HuH-7 (cell line): ENCODE data around the gene IL21R.
"Not testable (repeated sequence)": the region's sequence is repeated elsewhere in the genome, so short reads cannot be mapped to it uniquely, and the experiment has no call there.

Source experiments
- DNase-seq: peaks from one replicate; pipeline ENCODE4 v3.0.0; 2011; ENCODE audit warnings: low spot score

IL21R gene

DNA sequence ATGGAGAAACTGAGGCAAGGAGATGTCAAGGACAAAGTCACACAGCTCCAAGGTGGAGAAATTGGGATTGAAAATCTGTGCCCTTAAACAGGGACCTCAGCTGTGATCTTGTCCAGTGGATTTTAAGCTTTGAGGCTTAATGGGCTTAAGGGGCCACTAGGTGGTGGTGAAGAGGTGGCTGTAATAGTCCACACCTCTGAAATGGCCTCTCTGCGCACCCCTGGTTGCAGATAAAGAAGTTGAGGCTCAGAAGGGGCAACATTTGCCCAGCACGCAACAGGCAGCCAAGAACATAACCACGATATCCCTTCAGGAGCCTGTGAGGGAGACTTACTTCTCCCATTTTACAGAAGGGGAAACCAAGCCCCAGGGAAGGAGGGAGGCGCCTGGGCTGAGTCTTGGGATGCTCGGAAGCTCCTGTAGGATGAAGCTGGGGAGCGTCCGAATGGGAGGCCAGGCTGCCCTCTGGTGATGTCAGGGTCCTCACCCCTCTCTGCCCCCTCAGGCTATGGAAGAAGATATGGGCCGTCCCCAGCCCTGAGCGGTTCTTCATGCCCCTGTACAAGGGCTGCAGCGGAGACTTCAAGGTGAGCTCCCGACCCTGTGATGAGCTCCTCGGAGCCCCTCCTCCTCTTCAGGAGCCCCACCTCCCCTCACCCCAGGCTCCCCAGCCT is 43.7 kb downstream of the IL21R start:
- no peak for DNase-seq

DNA sequence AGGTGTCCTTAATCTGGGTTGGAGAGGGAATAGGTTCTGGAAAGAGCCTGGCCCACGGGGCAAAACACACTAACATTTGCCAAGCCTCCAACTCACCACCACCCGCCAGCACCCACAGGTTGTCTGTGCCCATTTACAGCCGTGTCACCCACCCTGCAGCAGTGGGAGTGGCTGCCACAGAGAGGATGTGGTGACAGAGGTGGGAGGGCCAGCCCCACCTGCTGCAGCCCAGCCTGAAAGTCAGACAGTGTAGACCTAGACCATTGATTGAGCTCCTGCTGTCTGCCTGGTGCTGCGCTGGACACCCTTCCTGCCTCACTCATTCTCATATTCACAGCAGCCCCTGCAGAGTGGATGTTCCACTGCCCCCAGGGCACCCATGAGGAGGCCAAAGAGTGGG is 44.7 kb downstream of the IL21R start:
- DNase-seq = no peak

GRCh38 chr16:27447301-27447700 is 45.3 kb downstream of the IL21R start:
- no peak for DNase-seq

- no peak for DNase-seq
Measured at GRCh38 chr16:27448532-27449433, 46.8 kb downstream of the IL21R start.

DNA sequence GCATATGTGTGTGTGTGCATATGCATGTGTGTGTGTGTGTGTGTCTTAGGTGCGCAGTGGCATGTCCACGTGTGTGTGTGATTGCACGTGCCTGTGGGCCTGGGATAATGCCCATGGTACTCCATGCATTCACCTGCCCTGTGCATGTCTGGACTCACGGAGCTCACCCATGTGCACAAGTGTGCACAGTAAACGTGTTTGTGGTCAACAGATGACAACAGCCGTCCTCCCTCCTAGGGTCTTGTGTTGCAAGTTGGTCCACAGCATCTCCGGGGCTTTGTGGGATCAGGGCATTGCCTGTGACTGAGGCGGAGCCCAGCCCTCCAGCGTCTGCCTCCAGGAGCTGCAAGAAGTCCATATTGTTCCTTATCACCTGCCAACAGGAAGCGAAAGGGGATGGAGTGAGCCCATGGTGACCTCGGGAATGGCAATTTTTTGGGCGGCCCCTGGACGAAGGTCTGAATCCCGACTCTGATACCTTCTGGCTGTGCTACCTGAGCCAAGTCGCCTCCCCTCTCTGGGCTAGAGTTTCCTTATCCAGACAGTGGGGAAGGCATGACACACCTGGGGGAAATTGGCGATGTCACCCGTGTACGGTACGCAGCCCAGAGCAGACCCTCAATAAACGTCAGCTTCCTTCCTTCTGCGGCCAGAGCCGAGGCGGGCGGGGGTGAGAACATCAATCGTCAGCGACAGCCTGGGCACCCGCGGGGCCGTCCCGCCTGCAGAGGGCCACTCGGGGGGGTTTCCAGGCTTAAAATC is 47.6 kb downstream of the IL21R start:
- DNase-seq = no peak

DNA sequence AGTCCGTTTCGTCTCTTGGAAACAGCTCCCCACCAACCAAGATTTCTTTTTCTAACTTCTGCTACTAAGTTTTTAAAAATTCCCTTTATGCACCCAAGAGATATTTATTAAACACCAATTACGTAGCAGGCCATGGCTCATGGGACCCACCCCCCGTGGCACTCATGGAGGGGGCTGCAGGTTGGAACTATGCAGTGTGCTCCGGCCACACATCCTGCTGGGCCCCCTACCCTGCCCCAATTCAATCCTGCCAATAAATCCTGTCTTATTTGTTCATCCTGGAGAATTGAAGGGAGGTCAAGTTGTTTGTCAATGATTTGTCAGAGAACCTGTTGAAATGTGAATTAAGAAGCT is 48.2 kb downstream of the IL21R start:
- DNase-seq = no peak

DNA sequence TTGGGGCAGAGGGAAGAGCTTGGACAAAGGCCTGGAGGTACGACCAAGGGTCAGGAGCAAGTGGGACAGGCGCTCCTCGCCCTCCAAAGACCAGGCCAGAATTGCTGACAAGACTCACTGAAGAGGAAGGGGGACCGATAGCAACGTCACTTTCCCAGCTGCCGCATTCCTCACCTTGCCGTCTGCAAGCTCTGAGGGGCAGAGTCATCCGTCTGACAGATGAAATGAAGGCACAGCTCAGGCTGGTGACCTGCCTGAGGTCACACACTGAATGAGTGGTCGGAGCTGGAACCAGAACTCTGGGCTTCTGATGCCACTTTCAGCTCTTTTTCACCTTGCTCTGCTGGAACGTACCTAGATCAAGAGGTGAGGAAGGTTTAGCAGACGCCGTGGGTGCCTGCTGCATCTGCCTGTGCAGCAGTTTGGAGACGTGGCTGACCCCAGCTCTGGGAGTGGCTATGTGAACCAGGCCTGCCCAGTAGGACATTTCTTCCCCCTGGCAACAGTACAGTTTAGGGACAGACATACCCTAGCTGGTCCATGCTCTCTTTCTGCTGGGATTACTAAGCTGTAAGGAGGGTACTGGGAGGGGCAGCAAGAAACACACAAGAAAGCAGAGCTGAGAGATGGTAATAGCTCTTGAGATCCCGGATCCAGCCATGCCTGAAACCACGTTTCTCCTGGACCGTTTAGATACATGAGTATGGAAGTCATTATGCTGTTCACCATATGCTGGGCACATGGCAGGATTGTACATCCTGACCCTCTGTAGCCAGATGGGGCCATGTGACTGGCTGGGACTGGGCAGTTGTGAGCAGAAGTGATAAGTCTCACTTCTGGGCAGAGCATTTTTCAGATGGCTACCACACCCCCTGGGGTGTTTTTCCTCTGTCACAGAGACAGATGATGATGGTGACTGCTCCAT is 50.9 kb downstream of the IL21R start:
- no peak for DNase-seq

GRCh38 chr16:27453494-27453825 is 51.5 kb downstream of the IL21R start:
- no peak for DNase-seq

- DNase-seq = no peak
Measured at GRCh38 chr16:27455700-27456099, 53.7 kb downstream of the IL21R start.

- not testable (repeated sequence) for DNase-seq
Measured at GRCh38 chr16:27457605-27457900, 55.6 kb downstream of the IL21R start.

GRCh38 chr16:27458258-27458657 is 56.3 kb downstream of the IL21R start:
- DNase-seq = no peak

- DNase-seq = no peak
Measured at GRCh38 chr16:27458987-27459688, 57.2 kb downstream of the IL21R start.

DNA sequence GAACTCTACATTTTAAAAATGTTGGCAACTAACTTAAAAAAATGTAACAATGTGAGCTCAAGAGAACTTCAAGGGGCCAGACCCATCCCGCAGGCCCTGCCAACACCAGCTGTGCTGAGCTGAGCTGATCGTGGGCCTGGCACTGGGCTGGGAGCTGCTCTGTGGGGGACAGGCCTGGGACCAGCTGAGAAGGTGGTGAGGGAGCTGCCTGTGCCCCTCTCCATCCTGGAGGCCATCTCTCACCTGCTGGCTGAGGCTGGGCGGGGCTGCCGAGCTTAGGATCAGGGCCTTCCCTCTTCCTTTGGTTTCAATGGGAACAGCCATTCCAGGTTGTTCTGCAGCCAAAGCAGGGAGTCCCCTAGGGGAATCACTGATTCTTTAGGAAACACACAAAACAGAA is 58.2 kb downstream of the IL21R start:
- DNase-seq = no peak

- no peak for DNase-seq
Measured at GRCh38 chr16:27460663-27461482, 58.9 kb downstream of the IL21R start.

DNA sequence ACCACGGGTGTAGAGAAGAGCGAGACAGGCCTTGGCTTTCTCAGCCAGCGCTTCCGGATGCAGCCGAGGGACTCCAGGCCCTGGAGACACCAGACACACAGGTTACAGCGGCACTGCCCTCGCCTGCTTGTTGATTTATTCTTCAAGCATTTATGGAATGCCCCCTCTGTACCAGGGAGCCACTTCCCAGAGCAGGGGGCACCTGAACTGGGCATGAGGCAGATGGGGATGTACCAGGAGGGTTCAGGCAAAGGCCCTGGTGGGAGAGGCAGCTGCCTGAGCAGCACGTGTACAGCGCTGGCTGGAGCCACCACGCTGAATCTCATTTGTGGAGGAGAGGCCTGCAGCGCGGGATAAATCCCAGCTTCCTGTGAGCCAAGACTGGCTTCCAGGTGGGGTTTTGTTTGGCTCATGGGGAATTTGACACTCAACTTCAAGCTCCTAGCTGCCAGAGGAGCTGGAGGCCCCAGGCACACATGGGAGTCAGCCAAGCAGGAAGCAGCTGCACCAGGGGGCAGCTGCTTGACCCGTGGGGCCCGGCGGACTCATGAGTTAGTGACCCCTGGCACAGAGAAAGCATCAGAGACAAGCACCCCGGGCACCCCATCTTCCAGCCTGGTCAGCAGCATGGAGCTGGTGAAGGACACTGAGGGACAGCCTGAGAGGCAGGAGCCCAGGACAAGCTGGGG is 59.7 kb downstream of the IL21R start:
- DNase-seq = no peak

DNA sequence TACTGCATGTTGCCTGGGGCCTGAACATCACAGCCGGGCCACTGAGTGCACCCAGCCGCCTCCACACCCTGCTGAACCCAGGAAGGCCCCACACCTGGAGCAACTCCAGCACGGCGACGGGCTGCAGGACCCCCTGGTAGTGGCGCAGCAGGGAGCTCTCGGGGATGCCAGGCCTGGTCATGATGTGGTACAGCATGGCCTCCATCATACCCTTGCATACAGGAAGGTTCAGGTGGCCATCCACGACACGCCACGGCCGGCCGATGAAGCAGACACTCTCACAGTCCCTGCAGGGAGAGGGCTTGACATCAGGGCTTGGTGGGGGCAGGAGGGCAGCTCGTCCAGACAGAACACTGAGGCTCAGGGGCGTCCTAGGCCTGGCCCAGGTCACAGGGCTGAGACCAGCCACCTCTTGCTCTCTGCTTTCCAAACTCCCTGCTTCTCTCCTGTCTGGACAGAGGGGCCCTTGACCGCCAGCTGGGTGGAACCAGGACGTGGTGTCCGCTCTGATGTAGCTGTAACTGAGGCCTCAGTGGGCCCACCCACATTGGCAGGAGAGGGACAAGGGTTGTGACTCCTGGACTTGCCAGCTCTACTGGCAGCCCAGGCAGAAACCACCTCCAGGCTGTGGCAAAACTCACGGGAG is 60.3 kb downstream of the IL21R start:
- no peak for DNase-seq

- DNase-seq = no peak
Measured at GRCh38 chr16:27462846-27463682, 61.1 kb downstream of the IL21R start.
